Thyroid gland (tissue), 4 donors: ENCODE measurements around the gene HMCN2.
A peak's percentile ranks its signal among the peaks of the same experiment; 100 is the strongest.

Source experiments
- CTCF ChIP-seq, 6 experiments: fragments of 200-600 bp in 3 of 6; fragments of 450-650 bp in 3 of 6; sonication (generic) in 3 of 6; IDR thresholded peaks; one replicate each; pipeline ENCODE4 v1.5.1; 2016 to 2019; ENCODE audit warnings: antibody characterized with exemption in 6 of 6, mild to moderate bottlenecking in 2 of 6, inconsistent platforms in 1 of 6, moderate library complexity in 1 of 6
- POLR2A ChIP-seq, 2 donors: fragments of 450-650 bp; IDR thresholded peaks; one replicate each; pipeline ENCODE4 v1.6.1; 2017; ENCODE audit warnings: antibody characterized with exemption in 2 of 2, mild to moderate bottlenecking in 2 of 2, moderate library complexity in 1 of 2

GRCh38 chr9:130254747-130255630, 10.6 kb upstream of the HMCN2 start:
- TF ChIP-seq CTCF (IDR thresholded peaks at IDR 0.05): peak in 1 of 6 experiments; percentile 10
- no peak for TF ChIP-seq POLR2A (IDR thresholded peaks at IDR 0.05)
